HG03565 (cell line): ENCODE measurements around the gene ZNF214.
A peak's percentile ranks its signal among the peaks of the same experiment; 100 is the strongest.
"Not testable (repeated sequence)": the region's sequence is repeated elsewhere in the genome, so short reads cannot be mapped to it uniquely, and the experiment has no call there.

ENCODE experiments used
- ATAC-seq: cut with Tn5 transposase; IDR thresholded peaks from one replicate; pipeline ENCODE4 v1.9.1; 2021; ENCODE audit warnings: mild to moderate bottlenecking, moderate library complexity; ENCODE audit not compliant: unreplicated experiment

Gene ZNF214

DNA sequence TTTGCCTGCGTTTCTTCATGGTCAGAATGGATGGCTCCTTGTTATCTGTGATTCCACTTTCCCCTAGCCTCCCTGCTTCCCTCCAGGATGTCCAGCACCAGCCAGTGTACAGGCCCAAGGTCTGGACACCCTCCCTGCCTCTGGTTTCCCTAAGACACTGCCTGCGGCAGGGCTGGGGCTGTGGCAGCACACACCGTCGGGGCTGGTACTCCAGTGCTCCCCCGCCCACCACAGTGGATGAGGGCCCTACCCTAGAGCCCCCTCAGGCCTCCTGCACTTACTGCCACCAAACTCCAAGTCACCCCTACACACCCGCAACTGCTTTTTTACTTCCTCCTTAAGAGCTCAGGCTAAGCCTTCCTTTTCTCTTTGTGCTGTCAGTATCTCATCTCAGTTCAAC is 28.9 kb downstream of the ZNF214 start:
- no peak for ATAC-seq

DNA sequence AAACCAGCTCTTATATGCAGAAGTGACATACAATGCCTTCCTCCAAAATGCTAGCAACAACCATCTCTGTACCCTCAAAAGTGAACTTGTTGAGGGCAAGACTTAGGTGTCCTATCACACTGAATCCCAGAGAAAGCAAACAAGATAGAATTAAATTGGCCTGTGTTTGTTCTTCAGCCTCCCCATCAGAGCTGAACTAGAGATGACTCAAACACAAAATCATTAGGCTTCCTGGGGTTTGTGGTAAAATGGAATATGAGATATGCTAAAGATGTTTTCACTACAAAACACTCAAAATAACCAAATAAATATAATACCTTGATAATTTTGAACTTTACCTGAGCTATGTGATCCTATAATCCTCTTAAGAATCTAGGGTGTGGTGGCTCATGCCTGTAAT is 31.6 kb downstream of the ZNF214 start:
- ATAC-seq: no peak

DNA sequence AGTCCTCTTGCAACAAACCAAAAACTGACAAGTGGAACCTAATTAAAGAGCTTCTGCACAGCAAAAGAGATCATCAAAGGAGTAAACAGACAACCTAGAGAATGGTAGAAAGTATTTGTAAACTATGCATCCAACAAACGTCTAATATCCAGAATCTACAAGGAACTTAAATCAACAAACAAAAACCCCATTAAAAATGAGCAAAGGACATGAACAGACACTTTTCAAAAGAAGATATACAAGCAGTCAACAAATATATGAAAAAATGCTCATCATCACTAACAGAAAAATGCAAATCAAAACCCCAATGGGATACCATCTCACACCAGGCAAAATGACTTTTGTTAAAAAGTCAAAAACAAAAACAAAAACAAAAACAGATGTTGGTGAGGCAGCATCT is 33.7 kb downstream of the ZNF214 start:
- ATAC-seq: no peak

DNA sequence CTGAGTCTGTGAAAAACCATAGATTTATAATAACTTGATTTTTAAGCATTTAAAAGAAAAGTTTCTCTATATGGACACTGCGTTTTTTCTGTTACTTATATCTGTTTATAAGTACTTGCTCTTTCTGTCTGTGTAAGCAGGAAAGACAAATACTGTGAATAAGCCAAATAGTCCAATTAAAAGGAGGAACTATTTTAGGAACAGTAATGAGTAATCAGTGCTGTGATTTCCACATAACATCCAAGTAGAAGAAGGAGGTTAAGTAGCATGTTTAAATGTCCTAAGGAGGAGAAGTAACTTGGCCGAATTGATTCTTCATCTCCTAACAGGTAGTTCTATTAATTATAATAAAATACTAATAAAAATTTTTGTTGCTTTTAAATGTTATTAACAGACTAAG is 40.8 kb downstream of the ZNF214 start:
- no peak for ATAC-seq

DNA sequence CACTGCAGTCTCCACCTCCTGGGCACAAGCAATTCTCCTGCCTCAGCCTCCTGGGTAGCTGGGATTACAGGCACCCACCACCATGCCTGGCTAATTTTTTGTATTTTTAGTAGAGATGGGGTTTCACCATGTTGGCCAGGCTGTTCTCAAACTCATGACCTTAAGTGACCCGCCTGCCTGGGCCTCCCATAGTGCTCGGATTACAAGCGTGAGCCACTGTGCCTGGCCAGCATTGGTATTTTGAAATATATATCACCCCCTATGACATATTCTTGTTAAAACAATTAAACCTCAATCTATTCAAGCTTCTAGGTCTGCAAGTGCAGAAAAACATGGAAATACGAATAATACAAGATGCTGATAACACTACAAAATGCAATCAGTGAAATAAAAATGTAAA is 50.3 kb downstream of the ZNF214 start:
- ATAC-seq: not testable (repeated sequence)

DNA sequence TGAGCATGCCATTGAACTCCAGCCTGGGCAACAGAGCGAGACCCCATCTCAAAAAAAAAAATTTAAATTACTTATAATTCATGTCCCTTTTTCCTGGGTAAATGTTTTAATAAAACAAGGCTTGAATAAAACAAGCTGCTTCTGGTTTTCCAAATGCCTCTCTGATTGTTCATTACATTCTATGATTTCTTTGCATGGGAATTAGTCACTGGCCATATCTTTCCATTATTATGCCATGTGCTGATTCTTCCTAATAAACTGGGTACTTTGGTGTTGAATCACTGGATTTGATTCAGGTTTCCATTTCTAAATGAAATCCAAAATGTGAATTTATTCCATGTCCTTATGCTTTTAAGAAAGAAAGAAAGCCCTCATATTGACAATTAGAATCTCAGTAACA is 51.3 kb downstream of the ZNF214 start:
- no peak for ATAC-seq

DNA sequence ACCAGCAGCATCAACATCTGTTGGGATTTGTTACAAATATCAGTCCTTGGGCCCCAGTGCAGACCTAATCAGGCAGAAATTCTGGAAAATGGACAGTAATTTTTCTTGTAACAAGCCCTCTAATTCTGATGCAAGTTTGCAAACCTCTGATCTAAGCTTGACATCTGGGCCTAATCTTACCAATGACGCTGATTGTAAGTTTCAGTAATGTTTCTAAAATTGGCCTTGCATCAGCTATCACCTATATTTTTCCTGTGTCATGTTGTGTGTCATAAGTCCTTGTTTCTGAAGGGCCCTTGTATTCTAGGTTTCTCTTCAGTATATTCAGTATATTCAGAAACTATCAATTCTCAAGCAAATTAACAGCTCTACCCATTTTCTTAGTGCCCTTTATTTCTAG is 57.5 kb downstream of the ZNF214 start:
- peak; percentile 78 for ATAC-seq

DNA sequence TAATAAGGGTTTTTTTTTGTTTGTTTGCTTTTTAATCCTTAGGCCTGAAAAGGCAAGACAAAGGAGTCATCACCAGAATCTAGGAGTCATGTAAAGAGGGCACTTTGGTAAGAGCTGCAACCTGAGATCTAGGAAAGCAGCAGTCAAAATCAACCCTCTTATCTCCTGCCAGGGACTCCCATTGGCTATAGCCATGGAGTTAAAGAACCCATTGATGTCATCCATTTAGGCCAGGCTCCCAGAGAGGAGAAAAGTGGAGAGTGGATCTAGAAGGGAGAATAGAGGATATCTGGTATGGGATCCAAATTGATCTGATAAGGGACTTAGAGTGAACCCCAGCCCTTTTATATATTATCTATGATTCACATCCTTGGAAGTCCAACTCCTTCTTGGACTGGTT is 58.0 kb downstream of the ZNF214 start:
- ATAC-seq: no peak

DNA sequence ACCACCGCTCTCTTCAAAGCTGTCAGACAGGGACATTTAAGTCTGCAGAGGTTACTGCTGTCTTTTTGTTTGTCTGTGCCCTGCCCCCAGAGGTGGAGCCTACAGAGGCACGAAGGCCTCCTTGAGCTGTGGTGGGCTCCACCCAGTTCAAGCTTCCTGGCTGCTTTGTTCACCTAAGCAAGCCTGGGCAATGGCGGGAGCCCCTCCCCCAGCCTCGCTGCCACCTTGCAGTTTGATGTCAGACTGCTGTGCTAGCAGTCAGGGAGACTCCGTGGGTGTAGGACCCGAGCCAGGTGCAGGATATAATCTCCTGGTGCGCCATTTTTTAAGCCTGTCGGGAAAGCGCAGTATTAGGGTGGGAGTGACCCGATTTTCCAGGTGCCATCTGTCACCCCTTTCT is 65.9 kb downstream of the ZNF214 start:
- not testable (repeated sequence) for ATAC-seq
